NCI-H748 (cell line): ENCODE results near the gene NISCH.
A peak's percentile ranks its signal among the peaks of the same experiment; 100 is the strongest.

Experiments
- DNase-seq: peaks from one replicate; lab custom pipeline; 2025; ENCODE audit not compliant: unreplicated experiment; lab: John Stamatoyannopoulos, UW

NISCH gene

GRCh38 chr3:52435246-52436101, 19.9 kb upstream of the NISCH start:
- DNase-seq: no peak

GRCh38 chr3:52436500-52437149, 18.8 kb upstream of the NISCH start:
- no peak for DNase-seq

- no peak for DNase-seq
Measured at GRCh38 chr3:52437326-52438103, 17.9 kb upstream of the NISCH start.

- DNase-seq: no peak
Measured at GRCh38 chr3:52438104-52438376, 17.4 kb upstream of the NISCH start.

- no peak for DNase-seq
Measured at GRCh38 chr3:52438579-52439425, 16.6 kb upstream of the NISCH start.

GRCh38 chr3:52439426-52440248, 15.8 kb upstream of the NISCH start:
- DNase-seq: no peak

- DNase-seq: no peak
Measured at GRCh38 chr3:52440249-52440551, 15.2 kb upstream of the NISCH start.

- no peak for DNase-seq
Measured at GRCh38 chr3:52440671-52441070, 14.7 kb upstream of the NISCH start.

GRCh38 chr3:52441091-52441771, 14.2 kb upstream of the NISCH start:
- no peak for DNase-seq

- no peak for DNase-seq
Measured at GRCh38 chr3:52441772-52442332, 13.6 kb upstream of the NISCH start.

GRCh38 chr3:52442409-52443267, 12.8 kb upstream of the NISCH start:
- DNase-seq: no peak

- DNase-seq: no peak
Measured at GRCh38 chr3:52443268-52443610, 12.2 kb upstream of the NISCH start.

- DNase-seq: no peak
Measured at GRCh38 chr3:52443791-52444687, 11.4 kb upstream of the NISCH start.

- peak; percentile 70 for DNase-seq
Measured at GRCh38 chr3:52444860-52445793, 10.3 kb upstream of the NISCH start, which contains the start of gene SEMA3G. SEMA3G (minus strand) TSS chr3:52445103; CDS start chr3:52445027, 76 bp downstream.

- DNase-seq: no peak
Measured at GRCh38 chr3:52446042-52446441, 9.4 kb upstream of the NISCH start.
